Smooth muscle cell (in vitro differentiated cells): Measurements from ENCODE around the gene MAP3K6. TPM values are rescaled to one million over a fixed set of nuclear protein-coding genes. Genes with fewer than 3 reads are reported as not detected.

Experiments used
- DNase-seq: peaks from one replicate; lab custom pipeline; 2025; ENCODE audit not compliant: unreplicated experiment; lab: John Stamatoyannopoulos, UW
- H2AFZ ChIP-seq: fragments of 200-600 bp; sonication (generic); 2 replicates; pipeline ENCODE4 v1.6.0; 2016; ENCODE audit warnings: antibody characterized with exemption, low read depth, mild to moderate bottlenecking
- H3F3A ChIP-seq: fragments of 200-600 bp; sonication (generic); 2 replicates; pipeline ENCODE4 v1.6.0; 2017; ENCODE audit warnings: antibody characterized with exemption, low read depth
- H3K27ac ChIP-seq: fragments of 200-600 bp; sonication (generic); 2 replicates; pipeline ENCODE4 v1.5.1; 2016; ENCODE audit warnings: low read depth, mild to moderate bottlenecking
- H3K27me3 ChIP-seq: fragments of 200-600 bp; sonication (generic); 2 replicates; pipeline ENCODE4 v1.6.1; 2016; ENCODE audit warnings: low read depth, mild to moderate bottlenecking
- H3K36me3 ChIP-seq: fragments of 200-600 bp; sonication (generic); 2 replicates; pipeline ENCODE4 v1.5.1; 2016; ENCODE audit warnings: low read depth
- H3K4me1 ChIP-seq: fragments of 200-600 bp; sonication (generic); 2 replicates; pipeline ENCODE4 v1.5.1; 2016; ENCODE audit warnings: low read depth
- H3K4me2 ChIP-seq: fragments of 200-600 bp; sonication (generic); 2 replicates; pipeline ENCODE4 v1.6.0; 2016; ENCODE audit warnings: mild to moderate bottlenecking
- H3K4me3 ChIP-seq: fragments of 200-600 bp; sonication (generic); 2 replicates; pipeline ENCODE4 v1.5.1; 2016; ENCODE audit warnings: mild to moderate bottlenecking
- H3K79me2 ChIP-seq: fragments of 200-600 bp; sonication (generic); 2 replicates; pipeline ENCODE4 v1.6.0; 2016; ENCODE audit warnings: low read depth, mild to moderate bottlenecking
- H3K9ac ChIP-seq: fragments of 200-600 bp; sonication (generic); 2 replicates; pipeline ENCODE4 v1.6.0; 2016; ENCODE audit warnings: low read depth
- H3K9me3 ChIP-seq: fragments of 200-600 bp; sonication (generic); replicated peaks from 2 replicates; pipeline ENCODE4 v1.5.1; 2016; ENCODE audit warnings: low read depth
- H4K20me1 ChIP-seq: fragments of 200-600 bp; sonication (generic); 2 replicates; pipeline ENCODE4 v1.6.0; 2016; ENCODE audit warnings: low read depth
- CTCF ChIP-seq: fragments of 200-600 bp; sonication (generic); IDR thresholded peaks from 2 replicates; pipeline ENCODE4 v1.5.1; 2017; ENCODE audit warnings: borderline replicate concordance, mild to moderate bottlenecking, antibody characterized with exemption; ENCODE audit not compliant: insufficient read depth, poor library complexity, severe bottlenecking
- WGBS: methylation state at CpG from one replicate; pipeline ENCODE4 v1.1.7; 2016; ENCODE audit warnings: low lambda C conversion rate; 5-methylcytosine and 5-hydroxymethylcytosine counted together
- polyA plus RNA-seq: library from polyadenylated mRNA; unstranded; fragments of >200 nt; fragmentation: Nextera tagmentation; extraction: Ambion mirVana; gene quantifications from 2 replicates; pipeline ENCODE4 v1.2.1, GENCODE V29; 2016
- total RNA-seq: library from RNA; depleted of rRNA; stranded (reverse); fragments of >200 nt; gene quantifications from 2 replicates; pipeline ENCODE4 v1.2.3, GENCODE V29; 2014

MAP3K6 gene
- total and polyA plus RNA-seq, 2 experiments from 2014 or later = 14.1 to 29.0 TPM

GRCh38 chr1:27383661-27384060 is 16.9 kb upstream of the MAP3K6 start:
- no peak overlapping the region for H3K4me2 ChIP-seq
- no peak overlapping the region for H3K4me3 ChIP-seq
- TF ChIP-seq CTCF = no peak
- no peaks in the 10 kb centered on the region for H3K36me3 ChIP-seq
- DNase-seq = no peak
- no peak overlapping the region for H2AFZ ChIP-seq
- no peaks in the 10 kb centered on the region for H3K9me3 ChIP-seq
- no peak overlapping the region for H3K9ac ChIP-seq
- no peaks in the 10 kb centered on the region for H3K4me1 ChIP-seq
- no peaks in the 10 kb centered on the region for H3K27me3 ChIP-seq
- H4K20me1 ChIP-seq = no peaks in the 10 kb centered on the region
- no peaks in the 10 kb centered on the region for H3F3A ChIP-seq
- WGBS = 90% methylated on average over 12 of the region's 13 CpGs
- no peaks in the 10 kb centered on the region for H3K79me2 ChIP-seq
- H3K27ac ChIP-seq = no peak overlapping the region

GRCh38 chr1:27383039-27383605 is 16.4 kb upstream of the MAP3K6 start, which contains the start of gene CD164L2:
CD164L2 (minus strand) TSS chr1:27383333; CDS start chr1:27383239, 94 bp downstream.
- WGBS = 7% methylated on average over 42 of the region's 43 CpGs

GRCh38 chr1:27381969-27382762 is 15.4 kb upstream of the MAP3K6 start:
- no peak overlapping the region for H3K4me2 ChIP-seq
- no peak overlapping the region for H2AFZ ChIP-seq
- H3K27ac ChIP-seq = no peak overlapping the region
- no peaks in the 10 kb centered on the region for H4K20me1 ChIP-seq
- H3K4me3 ChIP-seq = no peak overlapping the region
- no peaks in the 10 kb centered on the region for H3K9me3 ChIP-seq
- H3K36me3 ChIP-seq = no peaks in the 10 kb centered on the region
- H3K9ac ChIP-seq = no peak overlapping the region
- no peak for TF ChIP-seq CTCF
- H3K79me2 ChIP-seq = no peaks in the 10 kb centered on the region
- H3K27me3 ChIP-seq = no peaks in the 10 kb centered on the region
- no peaks in the 10 kb centered on the region for H3K4me1 ChIP-seq
- WGBS = 83% methylated on average over 14 of the region's 18 CpGs
- H3F3A ChIP-seq = no peaks in the 10 kb centered on the region
- no peak for DNase-seq

More at GRCh38 chr1:27383039-27383605, 16.4 kb upstream of the MAP3K6 start, which contains the start of gene CD164L2:
- no peaks in the 10 kb centered on the region for H3F3A ChIP-seq
- H3K4me2 ChIP-seq = peak within 1 kb of the TSS; percentile 77
- H3K79me2 ChIP-seq = no peaks in the 10 kb centered on the region
- DNase-seq = no peak
- H3K4me1 ChIP-seq = no peaks in the 10 kb centered on the region
- no peak for TF ChIP-seq CTCF
- no peaks in the 10 kb centered on the region for H4K20me1 ChIP-seq
- H3K36me3 ChIP-seq = no peaks in the 10 kb centered on the region
- no peak within 1 kb of the TSS for H3K27ac ChIP-seq
- no peaks in the 10 kb centered on the region for H3K27me3 ChIP-seq
- no peak within 1 kb of the TSS for H3K9ac ChIP-seq
- no peak within 1 kb of the TSS for H2AFZ ChIP-seq
- peak within 1 kb of the TSS; percentile 32 for H3K4me3 ChIP-seq
- H3K9me3 ChIP-seq = no peaks in the 10 kb centered on the region
